HepG2 (cell line): ENCODE results near the gene SH3YL1. TPM values are rescaled to one million over a fixed set of nuclear protein-coding genes. Genes with fewer than 3 reads are reported as not detected.

Source experiments
- ETS1 ChIP-seq: sonication (generic); formaldehyde crosslinking; IDR thresholded peaks from 2 replicates; pipeline ENCODE4 v1.4.0; 2020; ENCODE audit warnings: missing genetic modification reagents
- GABPA ChIP-seq, 2 experiments: IDR thresholded peaks; 2 replicates each; pipeline ENCODE4 v1.6.1; 2011 to 2016; ENCODE audit warnings: low read depth in 2 of 2, low read length in 1 of 2, missing biosample characterization in 1 of 2, missing genetic modification characterization in 1 of 2
- HMGA1 ChIP-seq: sonication (generic); formaldehyde crosslinking; conservative IDR thresholded peaks from 2 replicates; pipeline ENCODE4 v1.4.0; 2020; ENCODE audit warnings: missing genetic modification reagents
- HNRNPK ChIP-seq: fragments of 200-400 bp; formaldehyde crosslinking; IDR thresholded peaks from 2 replicates; pipeline ENCODE4 v1.6.1; 2018; ENCODE audit warnings: low read length, low read depth, moderate library complexity, mild to moderate bottlenecking; ENCODE audit not compliant: poor library complexity, severe bottlenecking
- KAT8 ChIP-seq: IDR thresholded peaks from 2 replicates; pipeline ENCODE4 v1.6.1; 2016; ENCODE audit warnings: missing genetic modification reagents, missing compliant biosample characterization
- MEIS2 ChIP-seq: sonication (generic); formaldehyde crosslinking; IDR thresholded peaks from 2 replicates; pipeline ENCODE4 v1.9.0; 2021; ENCODE audit warnings: mild to moderate bottlenecking, missing genetic modification reagents
- MTF1 ChIP-seq: sonication (generic); formaldehyde crosslinking; IDR thresholded peaks from 2 replicates; pipeline ENCODE4 v1.5.0; 2020; ENCODE audit warnings: missing genetic modification reagents
- MXD3 ChIP-seq: IDR thresholded peaks from 2 replicates; pipeline ENCODE4 v1.6.1; 2016; ENCODE audit warnings: mild to moderate bottlenecking, missing biosample characterization, missing genetic modification reagents
- NR2F6 ChIP-seq, 2 experiments: IDR thresholded peaks; 2 replicates each; pipeline ENCODE4 v1.6.1; 2016; ENCODE audit warnings: antibody characterized with exemption in 1 of 2, mild to moderate bottlenecking in 1 of 2
- SMC3 ChIP-seq: IDR thresholded peaks from 2 replicates; pipeline ENCODE4 v1.6.1; 2011; ENCODE audit warnings: low read length, improper control_type of control experiment
- SNAPC2 ChIP-seq: sonication (generic); formaldehyde crosslinking; IDR thresholded peaks from 2 replicates; pipeline ENCODE4 v1.8.1; 2022; ENCODE audit warnings: mild to moderate bottlenecking, missing genetic modification reagents
- XRCC5 ChIP-seq: fragments of 200-400 bp; formaldehyde crosslinking; optimal IDR thresholded peaks from 2 replicates; pipeline ENCODE3; 2017; ENCODE audit warnings: mild to moderate bottlenecking, low read length
- ZFAT ChIP-seq: sonication (generic); formaldehyde crosslinking; conservative IDR thresholded peaks from 2 replicates; pipeline ENCODE4 v1.8.1; 2023; ENCODE audit warnings: missing genetic modification reagents, inconsistent platforms
- ZNF280D ChIP-seq: sonication (generic); formaldehyde crosslinking; IDR thresholded peaks from 2 replicates; pipeline ENCODE4 v1.5.1; 2020; ENCODE audit warnings: mild to moderate bottlenecking, missing genetic modification reagents
- ZNF331 ChIP-seq: sonication (generic); formaldehyde crosslinking; IDR thresholded peaks from 2 replicates; pipeline ENCODE4 v1.4.0; 2020; ENCODE audit warnings: missing genetic modification reagents
- ZNF549 ChIP-seq: sonication (generic); formaldehyde crosslinking; IDR thresholded peaks from 2 replicates; pipeline ENCODE4 v1.5.0; 2020; ENCODE audit warnings: missing genetic modification reagents
- ZNF766 ChIP-seq: sonication (generic); formaldehyde crosslinking; IDR thresholded peaks from 2 replicates; pipeline ENCODE4 v1.5.0; 2020; ENCODE audit warnings: missing genetic modification reagents, borderline replicate concordance
- ZNF770 ChIP-seq: sonication (generic); formaldehyde crosslinking; IDR thresholded peaks from 2 replicates; pipeline ENCODE4 v1.5.0; 2020; ENCODE audit warnings: mild to moderate bottlenecking, missing genetic modification reagents
- ZNF841 ChIP-seq: sonication (generic); formaldehyde crosslinking; IDR thresholded peaks from 2 replicates; pipeline ENCODE4 v1.8.1; 2023; ENCODE audit warnings: missing genetic modification reagents, borderline replicate concordance
- ZSCAN21 ChIP-seq: sonication (generic); formaldehyde crosslinking; IDR thresholded peaks from 2 replicates; pipeline ENCODE4 v1.8.0; 2022; ENCODE audit warnings: mild to moderate bottlenecking, missing genetic modification reagents, moderate library complexity, borderline replicate concordance
- polyA plus RNA-seq, 8 experiments: library from polyadenylated mRNA; depleted of rRNA in 3 of 8; stranded (reverse) in 7 of 8; unstranded in 1 of 8; fragments of >200 nt; fragmentation: Illumina TruSeq in 4 of 8; extraction: Trizol in 4 of 8; gene quantifications; 2 replicates each; pipeline versions ENCODE4 v1.2.1 to v1.2.3, GENCODE V29; 2011 to 2016; ENCODE audit warnings: low read depth in 4 of 8, missing spikeins in 1 of 8, mixed read lengths in 1 of 8; ENCODE audit not compliant: insufficient read depth in 1 of 8
- total RNA-seq, 5 experiments: library from RNA; depleted of rRNA; stranded (reverse); fragments of >200 nt; fragmentation: Illumina TruSeq; extraction: Trizol; gene quantifications; 2 replicates each; pipeline ENCODE4 v1.2.3, GENCODE V29; 2016; ENCODE audit warnings: low read depth in 1 of 5
- TF ChIP-seq, protein P1 (sequence below): IDR thresholded peaks from 2 replicates; pipeline ENCODE4 v1.6.1; 2018; ENCODE audit warnings: missing genetic modification reagents, mild to moderate bottlenecking, missing compliant biosample characterization

SH3YL1 gene
- total and polyA plus RNA-seq, 2 of the 13 experiments (the other 11 are each of a cell fraction or from before 2014, with no cell fraction given) = 13.0 to 48.2 TPM

GRCh38 chr2:175880-176820 is 87.7 kb downstream of the SH3YL1 start (continued):
- TF ChIP-seq MTF1 (CRISPR knock-in tag) = no peak
- TF ChIP-seq, protein P1, sequence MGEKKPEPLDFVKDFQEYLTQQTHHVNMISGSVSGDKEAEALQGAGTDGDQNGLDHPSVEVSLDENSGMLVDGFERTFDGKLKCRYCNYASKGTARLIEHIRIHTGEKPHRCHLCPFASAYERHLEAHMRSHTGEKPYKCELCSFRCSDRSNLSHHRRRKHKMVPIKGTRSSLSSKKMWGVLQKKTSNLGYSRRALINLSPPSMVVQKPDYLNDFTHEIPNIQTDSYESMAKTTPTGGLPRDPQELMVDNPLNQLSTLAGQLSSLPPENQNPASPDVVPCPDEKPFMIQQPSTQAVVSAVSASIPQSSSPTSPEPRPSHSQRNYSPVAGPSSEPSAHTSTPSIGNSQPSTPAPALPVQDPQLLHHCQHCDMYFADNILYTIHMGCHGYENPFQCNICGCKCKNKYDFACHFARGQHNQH = peak; percentile 83
- no peak for TF ChIP-seq MXD3 (CRISPR knock-in tag)
- peak; percentile 84 for TF ChIP-seq ZNF280D (CRISPR knock-in tag)
- TF ChIP-seq NR2F6 (IDR thresholded peaks at IDR 0.05) = peak; percentile 94
- TF ChIP-seq NR2F6 (CRISPR knock-in tag; IDR thresholded peaks at IDR 0.05) = peak; percentile 96
- TF ChIP-seq ZSCAN21 (CRISPR knock-in tag) = 0 out of 2 replicates have a peak, but pooled peaks have one; percentile 35
- no peak for TF ChIP-seq ZNF770 (CRISPR knock-in tag)
- peak; percentile 94; the same call in 1 of the 2 replicates for TF ChIP-seq ZNF766 (CRISPR knock-in tag)
- no peak for TF ChIP-seq ZNF549 (CRISPR knock-in tag)
- peak; percentile 95 for TF ChIP-seq MEIS2 (CRISPR knock-in tag)
- no peak for TF ChIP-seq HMGA1 (CRISPR knock-in tag)
- peak; percentile 72 for TF ChIP-seq KAT8 (CRISPR knock-in tag)
- TF ChIP-seq ZFAT (CRISPR knock-in tag) = no peak
- TF ChIP-seq XRCC5 = peak; percentile 49
- TF ChIP-seq HNRNPK = no peak
- TF ChIP-seq ETS1 (CRISPR knock-in tag) = no peak; the same call in 1 of the 2 replicates
- TF ChIP-seq SNAPC2 (CRISPR knock-in tag) = peak; percentile 88; the same call in 1 of the 2 replicates
- peak; percentile 91 for TF ChIP-seq ZNF331 (CRISPR knock-in tag)
- TF ChIP-seq SMC3 = peak; percentile 3; the same call in 1 of the 2 replicates
- no peak for TF ChIP-seq ZNF841 (CRISPR knock-in tag)
- no peak for TF ChIP-seq GABPA (IDR thresholded peaks at IDR 0.05; ENCODE audit: low read depth, low read length)
- TF ChIP-seq GABPA (CRISPR knock-in tag; IDR thresholded peaks at IDR 0.05; ENCODE audit: low read depth) = 0 out of 2 replicates have a peak, but pooled peaks have one; percentile 8
